GM21447 (cell line): Measurements from ENCODE around the gene MYO3B.

Experiments
- ATAC-seq: cut with Tn5 transposase; IDR thresholded peaks from one replicate; pipeline ENCODE4 v1.9.1; 2021; ENCODE audit not compliant: unreplicated experiment

MYO3B gene

GRCh38 chr2:170229125-170229524 lies 51.2 kb downstream of the MYO3B start:
- ATAC-seq, result no peak

- ATAC-seq, result no peak
These were observed 51.8 kb downstream of the MYO3B start for GRCh38 chr2:170229744-170230143.

GRCh38 chr2:170235860-170236679 lies 58.1 kb downstream of the MYO3B start:
- no peak for ATAC-seq

- no peak for ATAC-seq
These were observed 58.7 kb downstream of the MYO3B start for GRCh38 chr2:170236680-170237047.

- ATAC-seq, result no peak
These were observed 59.7 kb downstream of the MYO3B start for GRCh38 chr2:170237572-170238120.

GRCh38 chr2:170238776-170239175 lies 60.8 kb downstream of the MYO3B start:
- ATAC-seq, result no peak

- no peak for ATAC-seq
These were observed 62.7 kb downstream of the MYO3B start for GRCh38 chr2:170240629-170241028.

GRCh38 chr2:170241756-170242155 lies 63.8 kb downstream of the MYO3B start:
- ATAC-seq, result no peak

- ATAC-seq, result no peak
These were observed 65.3 kb downstream of the MYO3B start for GRCh38 chr2:170243118-170243837.

GRCh38 chr2:170243898-170244297 lies 66.0 kb downstream of the MYO3B start:
- no peak for ATAC-seq

GRCh38 chr2:170244555-170244954 lies 66.6 kb downstream of the MYO3B start:
- no peak for ATAC-seq

GRCh38 chr2:170245312-170245711 lies 67.4 kb downstream of the MYO3B start:
- ATAC-seq, result no peak

GRCh38 chr2:170247333-170247732 lies 69.4 kb downstream of the MYO3B start:
- ATAC-seq, result no peak

GRCh38 chr2:170247882-170248393 lies 70.0 kb downstream of the MYO3B start:
- no peak for ATAC-seq

GRCh38 chr2:170248574-170249393 lies 70.8 kb downstream of the MYO3B start:
- ATAC-seq, result no peak

GRCh38 chr2:170249761-170250160 lies 71.8 kb downstream of the MYO3B start:
- ATAC-seq, result no peak

GRCh38 chr2:170250584-170250983 lies 72.6 kb downstream of the MYO3B start:
- ATAC-seq, result no peak

GRCh38 chr2:170252414-170252813 lies 74.5 kb downstream of the MYO3B start:
- no peak for ATAC-seq

GRCh38 chr2:170253721-170254230 lies 75.8 kb downstream of the MYO3B start:
- ATAC-seq, result no peak

GRCh38 chr2:170254293-170254732 lies 76.4 kb downstream of the MYO3B start:
- ATAC-seq, result no peak

- no peak for ATAC-seq
These were observed 77.2 kb downstream of the MYO3B start for GRCh38 chr2:170255137-170255536.
